Stimulated activated CD4-positive, alpha-beta T cell treated with anti-CD3 and anti-CD28 coated beads, TNF-alpha, amount 100 ng/mL, for 48 hours (primary cell): Measurements from ENCODE around the gene ANKLE2.
"Not testable (repeated sequence)": the region's sequence is repeated elsewhere in the genome, so short reads cannot be mapped to it uniquely, and the experiment has no call there.

ENCODE experiments used
- DNase-seq, 3 donors: peaks; one replicate each; pipeline ENCODE4 v3.0.0-alpha.2; 2020; ENCODE audit warnings: low read depth in 3 of 3

Gene ANKLE2

GRCh38 chr12:132761032-132761920 is at the start of gene ANKLE2:
TSS of gene ANKLE2 (minus strand) at chr12:132761832. CDS start at chr12:132761798, 34 bp downstream.
- DNase-seq = peak; percentile 50 to 62 (median 61)

- DNase-seq = not testable (repeated sequence)
Observed at GRCh38 chr12:132809391-132809790, 47.8 kb upstream of the ANKLE2 start.

GRCh38 chr12:132807295-132808092 is 45.9 kb upstream of the ANKLE2 start:
- no peak for DNase-seq

- peak in 2 of 3 donors; percentile 30 to 33 for DNase-seq
Observed at GRCh38 chr12:132806857-132807256, 45.2 kb upstream of the ANKLE2 start.

GRCh38 chr12:132804426-132804861 is 42.8 kb upstream of the ANKLE2 start:
- DNase-seq = no peak

- DNase-seq = no peak
Observed at GRCh38 chr12:132803888-132804287, 42.3 kb upstream of the ANKLE2 start.

GRCh38 chr12:132803125-132803524 is 41.5 kb upstream of the ANKLE2 start:
- no peak for DNase-seq

- no peak for DNase-seq
Observed at GRCh38 chr12:132801741-132802140, 40.1 kb upstream of the ANKLE2 start.

- no peak for DNase-seq
Observed at GRCh38 chr12:132798836-132799235, 37.2 kb upstream of the ANKLE2 start.

GRCh38 chr12:132797820-132798570 is 36.4 kb upstream of the ANKLE2 start:
- no peak for DNase-seq

GRCh38 chr12:132795847-132796246 is 34.2 kb upstream of the ANKLE2 start:
- DNase-seq = no peak

- not testable (repeated sequence) for DNase-seq
Observed at GRCh38 chr12:132791940-132792339, 30.3 kb upstream of the ANKLE2 start.

GRCh38 chr12:132789099-132789471 is 27.5 kb upstream of the ANKLE2 start:
- DNase-seq = no peak

- DNase-seq = no peak
Observed at GRCh38 chr12:132788375-132789098, 26.9 kb upstream of the ANKLE2 start.

- DNase-seq = no peak
Observed at GRCh38 chr12:132787877-132788276, 26.2 kb upstream of the ANKLE2 start.

- no peak for DNase-seq
Observed at GRCh38 chr12:132786192-132786591, 24.6 kb upstream of the ANKLE2 start.

GRCh38 chr12:132784580-132784979 is 22.9 kb upstream of the ANKLE2 start:
- no peak for DNase-seq

- DNase-seq = no peak
Observed at GRCh38 chr12:132783917-132784531, 22.4 kb upstream of the ANKLE2 start.

- DNase-seq = no peak
Observed at GRCh38 chr12:132781938-132782337, 20.3 kb upstream of the ANKLE2 start.

- no peak for DNase-seq
Observed at GRCh38 chr12:132779781-132780353, 18.2 kb upstream of the ANKLE2 start.
